ENCODE results near the gene NFE2L2. TPM values are rescaled to one million over a fixed set of nuclear protein-coding genes. Genes with fewer than 3 reads are reported as not detected.
A peak's percentile ranks its signal among the peaks of the same experiment; 100 is the strongest.

The NFE2L2 gene
- total RNA-seq, 3 donors from 2014 or later (not counting 1 experiment from before 2014, with no cell fraction given), result 76.0 to 99.8 (median 84.6) TPM

DNA sequence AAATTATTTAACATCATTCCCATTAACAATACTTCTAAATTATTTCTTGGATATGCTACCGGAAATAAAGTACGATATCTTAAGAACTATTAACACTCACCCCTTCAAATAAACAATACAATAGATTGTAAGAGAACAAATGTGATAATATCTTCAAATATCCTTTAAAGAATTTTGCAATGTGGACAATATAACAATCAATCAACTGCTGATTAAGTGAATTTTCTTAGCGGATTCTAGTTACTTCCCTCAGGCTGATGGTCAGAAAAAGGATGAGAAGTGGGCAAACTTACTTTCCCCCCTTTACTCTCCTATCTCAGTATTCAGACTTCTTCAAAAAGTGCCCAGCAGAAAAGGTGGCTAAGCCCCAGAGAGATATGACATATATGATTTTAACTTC is 10.8 kb downstream of the NFE2L2 start:
- no peaks in the 10 kb centered on the region for H3K36me3 Mint-ChIP-seq
- no peaks in the 10 kb centered on the region for H3K27me3 ChIP-seq (ENCODE audit: control insufficient read depth, insufficient read depth, low read length)
- H3K9me3 Mint-ChIP-seq, result peaks cover 0 to 2% of the 10 kb centered on the region in 2 donors
- H3K4me1 Mint-ChIP-seq, result peaks cover 79 to 92% of the 10 kb centered on the region in 2 donors
- DNase-seq (no peak), ATAC-seq (no peak)
- TF ChIP-seq, protein P1, sequence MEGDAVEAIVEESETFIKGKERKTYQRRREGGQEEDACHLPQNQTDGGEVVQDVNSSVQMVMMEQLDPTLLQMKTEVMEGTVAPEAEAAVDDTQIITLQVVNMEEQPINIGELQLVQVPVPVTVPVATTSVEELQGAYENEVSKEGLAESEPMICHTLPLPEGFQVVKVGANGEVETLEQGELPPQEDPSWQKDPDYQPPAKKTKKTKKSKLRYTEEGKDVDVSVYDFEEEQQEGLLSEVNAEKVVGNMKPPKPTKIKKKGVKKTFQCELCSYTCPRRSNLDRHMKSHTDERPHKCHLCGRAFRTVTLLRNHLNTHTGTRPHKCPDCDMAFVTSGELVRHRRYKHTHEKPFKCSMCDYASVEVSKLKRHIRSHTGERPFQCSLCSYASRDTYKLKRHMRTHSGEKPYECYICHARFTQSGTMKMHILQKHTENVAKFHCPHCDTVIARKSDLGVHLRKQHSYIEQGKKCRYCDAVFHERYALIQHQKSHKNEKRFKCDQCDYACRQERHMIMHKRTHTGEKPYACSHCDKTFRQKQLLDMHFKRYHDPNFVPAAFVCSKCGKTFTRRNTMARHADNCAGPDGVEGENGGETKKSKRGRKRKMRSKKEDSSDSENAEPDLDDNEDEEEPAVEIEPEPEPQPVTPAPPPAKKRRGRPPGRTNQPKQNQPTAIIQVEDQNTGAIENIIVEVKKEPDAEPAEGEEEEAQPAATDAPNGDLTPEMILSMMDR (IDR thresholded peaks at IDR 0.05), result no peak
- intact Hi-C loops (cut with micrococcal nuclease), result no loop called here
- H3K36me3 ChIP-seq (ENCODE audit: control insufficient read depth, insufficient read depth, low read length), result peaks cover 7% of the 10 kb centered on the region
- WGBS (ENCODE audit: insufficient coverage), result 100% methylated on average over 1 of the region's 3 CpGs
- H3K4me3 ChIP-seq (ENCODE audit: low read length), result no peak overlapping the region
- no peaks in the 10 kb centered on the region for H3K9me3 ChIP-seq (ENCODE audit: control insufficient read depth, insufficient read depth, low read length)
- H3K27ac Mint-ChIP-seq, result peak overlapping the region; percentile 99 to 100
- peaks cover 59% of the 10 kb centered on the region for H3K4me1 ChIP-seq (ENCODE audit: control insufficient read depth, insufficient read depth, low read length)
- no peaks in the 10 kb centered on the region for H3K27me3 Mint-ChIP-seq (ENCODE audit: low read depth in 2 of 2)
- H3K4me3 Mint-ChIP-seq, result no peak overlapping the region
- H3K27ac ChIP-seq (ENCODE audit: low read length), result no peak overlapping the region

DNA sequence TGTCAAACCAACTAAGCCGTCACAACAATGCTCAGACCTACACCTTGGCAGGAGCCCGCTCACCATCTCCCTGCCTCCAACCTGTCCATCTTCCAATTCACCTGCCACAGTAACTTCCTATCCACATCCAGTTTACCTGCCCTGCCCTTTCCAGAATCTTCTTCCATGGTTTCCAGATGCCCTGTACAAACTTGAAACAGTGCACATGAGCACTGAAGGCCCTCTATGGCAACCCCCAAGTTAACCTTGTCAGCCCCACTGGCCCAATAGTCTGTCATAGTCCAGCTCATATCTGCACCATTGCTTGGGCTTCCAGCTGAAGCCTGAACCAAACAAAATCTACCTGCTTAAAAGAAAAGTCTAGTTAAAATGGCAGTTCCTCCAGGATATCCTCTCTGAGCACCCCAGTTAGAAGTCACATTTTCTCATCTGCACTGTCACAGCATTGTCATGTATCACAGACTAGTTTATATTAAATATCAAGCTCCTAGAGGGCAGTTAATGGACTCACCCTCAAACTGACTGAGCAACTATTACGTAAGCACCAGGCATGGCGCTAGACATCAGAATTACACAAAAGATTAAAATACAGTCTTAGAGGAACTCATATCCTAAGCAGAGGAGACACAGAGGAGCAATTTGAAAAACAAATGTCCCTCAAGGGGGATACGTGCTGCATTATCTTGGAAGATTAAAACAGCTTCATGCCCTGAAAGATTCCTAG is 11.6 kb downstream of the NFE2L2 start:
- 91% methylated on average over 5 of the region's 5 CpGs for WGBS (ENCODE audit: insufficient coverage)
- Mint-ChIP-seq H3K9me3 (peaks cover 0 to 2% of the 10 kb centered on the region in 2 donors), H3K4me3 (peak overlapping the region; percentile 85), H3K36me3 (no peaks in the 10 kb centered on the region), H3K27me3 (ENCODE audit: low read depth in 2 of 2) (no peaks in the 10 kb centered on the region), H3K4me1 (peaks cover 80 to 88% of the 10 kb centered on the region in 2 donors), H3K27ac (peak overlapping the region; percentile 99 to 100)
- intact Hi-C loops (cut with micrococcal nuclease), result loop anchor here (1.0 kb wide), 3 partner anchors 10 to 41 kb away; partner anchors contain the start of gene HNRNPA3
- peaks cover 3% of the 10 kb centered on the region for H3K36me3 ChIP-seq (ENCODE audit: control insufficient read depth, insufficient read depth, low read length)
- no peaks in the 10 kb centered on the region for H3K27me3 ChIP-seq (ENCODE audit: control insufficient read depth, insufficient read depth, low read length)
- H3K4me1 ChIP-seq (ENCODE audit: control insufficient read depth, insufficient read depth, low read length), result peaks cover 63% of the 10 kb centered on the region
- H3K27ac ChIP-seq (ENCODE audit: low read length), result peak overlapping the region; percentile 94
- no peaks in the 10 kb centered on the region for H3K9me3 ChIP-seq (ENCODE audit: control insufficient read depth, insufficient read depth, low read length)
- no peak for DNase-seq
- TF ChIP-seq, protein P1 (IDR thresholded peaks at IDR 0.05), result no peak
- ATAC-seq, result no peak
- no peak overlapping the region for H3K4me3 ChIP-seq (ENCODE audit: low read length)

GRCh38 chr2:177251165-177251542 is 13.4 kb downstream of the NFE2L2 start:
- H3K36me3 Mint-ChIP-seq, result no peaks in the 10 kb centered on the region
- DNase-seq (no peak), ATAC-seq (no peak)
- TF ChIP-seq, protein P1 (IDR thresholded peaks at IDR 0.05), result no peak
- H3K4me3 Mint-ChIP-seq, result peak overlapping the region; percentile 85
- peaks cover 77 to 84% of the 10 kb centered on the region in 2 donors for H3K4me1 Mint-ChIP-seq
- Histone ChIP-seq H3K4me3 (ENCODE audit: low read length) (no peak overlapping the region), H3K4me1 (ENCODE audit: control insufficient read depth, insufficient read depth, low read length) (peaks cover 59% of the 10 kb centered on the region), H3K36me3 (ENCODE audit: control insufficient read depth, insufficient read depth, low read length) (peaks cover 3% of the 10 kb centered on the region), H3K27me3 (ENCODE audit: control insufficient read depth, insufficient read depth, low read length) (no peaks in the 10 kb centered on the region), H3K27ac (ENCODE audit: low read length) (peak overlapping the region; percentile 94), H3K9me3 (ENCODE audit: control insufficient read depth, insufficient read depth, low read length) (no peaks in the 10 kb centered on the region)
- peak overlapping the region; percentile 99 to 100 for H3K27ac Mint-ChIP-seq
- H3K27me3 Mint-ChIP-seq (ENCODE audit: low read depth in 2 of 2), result no peaks in the 10 kb centered on the region
- H3K9me3 Mint-ChIP-seq, result peaks cover 0 to 2% of the 10 kb centered on the region in 2 donors
- intact Hi-C loops (cut with micrococcal nuclease), result no loop called here
- 100% methylated on average over 2 of the region's 3 CpGs for WGBS (ENCODE audit: insufficient coverage)
